Stimulated activated effector memory CD8-positive, alpha-beta T cell treated with anti-CD3 and anti-CD28 coated beads, Interleukin-12 subunit alpha, Interleukin-12 subunit beta, amount 100 ng/mL, for 72 hours (primary cell): Measurements from ENCODE around the gene DOCK4.

Source experiments
- ATAC-seq: fragments of 150-1000 bp; cut with Tn5 transposase; 2 replicates; pipeline ENCODE4 v1.10.0; 2021
- DNase-seq, 2 donors: peaks; one replicate each; pipeline ENCODE4 v3.0.0; 2021 to 2022; ENCODE audit warnings: low spot score in 2 of 2
- H3K27ac Mint-ChIP-seq: one replicate; pipeline ENCODE4 v1.8.0; 2022; ENCODE audit warnings: mild to moderate bottlenecking, mixed read lengths
- H3K36me3 Mint-ChIP-seq: one replicate; pipeline ENCODE4 v1.8.0; 2022; ENCODE audit warnings: mild to moderate bottlenecking, mixed read lengths
- H3K4me1 Mint-ChIP-seq: one replicate; pipeline ENCODE4 v1.8.0; 2022; ENCODE audit warnings: mixed read lengths
- H3K4me3 Mint-ChIP-seq: one replicate; pipeline ENCODE4 v1.8.0; 2022; ENCODE audit warnings: mild to moderate bottlenecking, mixed read lengths
- H3K9me3 Mint-ChIP-seq: one replicate; pipeline ENCODE4 v1.8.0; 2022; ENCODE audit warnings: mixed read lengths

Gene DOCK4

DNA sequence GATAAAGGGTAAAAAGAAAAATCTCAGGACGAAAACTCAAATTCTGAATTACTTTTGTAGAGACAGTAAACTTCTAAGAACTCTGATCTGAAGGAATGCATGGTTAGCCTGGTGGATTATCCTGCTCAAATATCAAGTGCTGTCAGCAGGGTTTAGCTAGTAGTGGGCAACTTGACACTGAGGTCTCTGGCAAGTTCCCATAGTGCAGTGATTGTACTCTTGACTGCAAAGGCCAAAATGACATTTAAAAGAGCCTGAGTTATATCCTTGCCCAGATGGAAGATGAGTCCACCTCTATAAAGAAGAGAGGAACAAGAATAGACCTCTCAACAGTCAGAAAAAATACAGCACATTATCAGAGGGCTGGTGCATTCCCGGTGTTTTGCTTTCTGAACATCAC is 339.4 kb downstream of the DOCK4 start:
- Mint-ChIP-seq H3K4me1 (no peaks in the 10 kb centered on the region), H3K9me3 (no peaks in the 10 kb centered on the region)
- ATAC-seq: no peak

DNA sequence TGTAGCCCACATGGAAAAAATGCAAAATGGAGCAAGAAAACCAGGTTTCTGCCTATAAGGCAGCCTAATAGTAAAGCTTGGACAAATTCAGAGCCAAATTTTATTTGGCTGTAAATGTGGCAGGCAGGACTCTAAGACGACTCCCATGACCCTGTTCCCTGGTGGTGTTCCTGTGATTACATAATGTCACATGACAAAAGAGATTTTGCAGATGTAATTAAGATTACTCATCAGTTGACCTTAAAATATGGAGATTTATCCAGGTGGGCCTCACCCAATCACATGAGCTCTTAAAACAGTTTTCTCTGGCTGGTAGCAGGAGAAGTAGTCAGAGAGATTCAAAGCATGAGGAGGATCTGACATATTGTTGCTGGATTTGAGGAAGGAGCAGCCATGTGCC is 340.8 kb downstream of the DOCK4 start:
- H3K4me3 Mint-ChIP-seq: no peak overlapping the region
- H3K36me3 Mint-ChIP-seq: no peaks in the 10 kb centered on the region
- no peak overlapping the region for H3K27ac Mint-ChIP-seq
- DNase-seq (no peak), ATAC-seq (no peak)
- H3K9me3 Mint-ChIP-seq: peaks cover 3% of the 10 kb centered on the region
- no peaks in the 10 kb centered on the region for H3K4me1 Mint-ChIP-seq

More for the DNA sequence above, 339.4 kb downstream of the DOCK4 start:
- H3K27ac Mint-ChIP-seq: no peak overlapping the region
- H3K36me3 Mint-ChIP-seq: no peaks in the 10 kb centered on the region
- DNase-seq: no peak
- H3K4me3 Mint-ChIP-seq: no peak overlapping the region

DNA sequence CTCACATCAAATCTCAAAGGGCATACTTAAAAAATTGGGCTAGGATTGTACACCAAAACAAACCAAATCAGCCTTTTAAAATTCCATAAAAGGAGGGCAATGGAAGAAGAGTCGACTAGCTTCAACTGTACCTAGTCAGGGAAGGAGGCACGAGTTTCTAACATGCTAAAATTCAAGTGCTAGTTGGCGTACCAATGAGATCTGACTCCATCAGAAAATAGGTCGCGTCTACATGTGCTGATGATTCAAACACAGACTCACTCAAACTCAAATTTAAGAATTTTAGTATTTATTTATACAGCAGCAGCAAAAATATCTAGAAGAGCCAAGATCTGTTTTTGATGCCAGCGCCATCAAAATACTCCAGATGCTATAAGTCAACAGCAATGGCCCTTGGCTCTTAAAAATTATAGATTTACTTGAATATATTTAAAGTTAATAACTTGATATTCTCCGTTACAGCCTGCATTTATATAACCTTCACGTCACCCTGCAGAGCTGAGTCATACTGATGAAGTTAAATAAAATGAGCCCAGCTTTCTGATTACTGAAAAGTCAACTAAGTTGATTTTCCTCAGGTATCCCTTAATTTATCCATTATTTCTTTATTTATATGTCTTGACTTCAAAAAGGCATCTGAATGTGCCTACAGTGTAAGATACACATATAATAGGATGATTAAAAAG is 341.8 kb downstream of the DOCK4 start:
- peaks cover 6% of the 10 kb centered on the region for H3K9me3 Mint-ChIP-seq
- no peak for ATAC-seq
- H3K36me3 Mint-ChIP-seq: no peaks in the 10 kb centered on the region
- H3K4me3 Mint-ChIP-seq: no peak overlapping the region
- H3K4me1 Mint-ChIP-seq: no peaks in the 10 kb centered on the region
- no peak for DNase-seq
- H3K27ac Mint-ChIP-seq: no peak overlapping the region

DNA sequence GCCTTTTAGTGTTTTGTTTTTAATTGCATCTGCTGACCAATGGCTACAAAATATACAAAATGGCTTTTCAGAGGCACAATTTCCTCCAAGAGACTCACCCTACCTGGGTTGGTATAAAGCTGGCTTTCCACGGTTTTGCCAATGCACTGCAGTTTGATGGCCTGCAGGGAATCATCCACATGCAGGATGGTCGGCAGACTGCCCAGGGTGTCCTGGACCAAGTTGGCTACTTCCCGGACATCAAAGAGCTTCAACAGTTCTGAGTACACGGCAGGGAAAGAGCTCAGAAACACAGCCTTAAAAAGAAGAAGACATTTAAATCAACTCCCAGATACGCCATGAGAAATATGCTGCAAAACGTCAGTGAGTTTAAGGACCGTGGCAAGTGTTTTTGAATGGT is 342.9 kb downstream of the DOCK4 start:
- Mint-ChIP-seq H3K4me3 (no peak overlapping the region), H3K27ac (no peak overlapping the region), H3K4me1 (no peaks in the 10 kb centered on the region), H3K36me3 (no peaks in the 10 kb centered on the region), H3K9me3 (peaks cover 6% of the 10 kb centered on the region)
- ATAC-seq (no peak), DNase-seq (no peak)

DNA sequence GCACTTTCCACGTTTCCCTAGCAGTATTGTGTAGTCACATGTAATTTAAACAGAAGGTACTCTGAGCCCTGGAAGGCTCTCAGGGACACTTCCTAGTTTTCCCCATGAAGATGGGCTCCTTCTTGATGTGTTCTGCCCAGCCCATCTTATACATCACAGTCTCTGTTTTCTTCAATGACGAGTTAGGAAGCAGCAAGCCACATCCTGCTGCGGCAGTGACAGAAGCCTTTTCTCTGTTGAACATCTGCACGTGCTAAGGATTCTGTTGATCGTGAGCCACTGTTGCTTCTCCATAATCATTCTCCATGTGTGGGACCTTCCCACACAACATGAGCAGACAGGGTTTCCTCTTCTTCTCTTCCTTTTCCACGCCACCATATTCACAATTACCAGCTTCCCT is 346.0 kb downstream of the DOCK4 start:
- H3K36me3 Mint-ChIP-seq: no peaks in the 10 kb centered on the region
- H3K9me3 Mint-ChIP-seq: peaks cover 6% of the 10 kb centered on the region
- DNase-seq (no peak), ATAC-seq (no peak)
- no peak overlapping the region for H3K27ac Mint-ChIP-seq
- H3K4me3 Mint-ChIP-seq: no peak overlapping the region
- H3K4me1 Mint-ChIP-seq: no peaks in the 10 kb centered on the region

DNA sequence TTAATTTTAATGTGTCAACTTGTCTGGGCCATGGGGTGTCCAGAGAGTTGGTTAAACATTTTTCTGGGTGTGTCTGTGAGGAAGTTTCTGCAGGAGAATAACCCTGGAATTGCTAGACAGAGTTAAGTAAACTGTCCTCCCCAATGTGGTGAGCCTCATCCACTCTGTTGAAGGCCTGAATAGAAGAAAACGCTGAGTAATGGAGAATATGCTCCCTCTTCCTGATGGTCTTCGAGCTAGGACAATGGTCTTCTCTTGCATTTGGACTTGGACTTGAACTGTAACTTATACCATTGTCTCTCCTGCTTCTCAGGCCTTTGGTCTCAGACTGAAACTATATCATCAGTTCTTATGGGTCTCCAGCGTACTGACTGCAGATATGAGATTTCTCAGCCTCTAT is 347.9 kb downstream of the DOCK4 start:
- H3K36me3 Mint-ChIP-seq: no peaks in the 10 kb centered on the region

DNA sequence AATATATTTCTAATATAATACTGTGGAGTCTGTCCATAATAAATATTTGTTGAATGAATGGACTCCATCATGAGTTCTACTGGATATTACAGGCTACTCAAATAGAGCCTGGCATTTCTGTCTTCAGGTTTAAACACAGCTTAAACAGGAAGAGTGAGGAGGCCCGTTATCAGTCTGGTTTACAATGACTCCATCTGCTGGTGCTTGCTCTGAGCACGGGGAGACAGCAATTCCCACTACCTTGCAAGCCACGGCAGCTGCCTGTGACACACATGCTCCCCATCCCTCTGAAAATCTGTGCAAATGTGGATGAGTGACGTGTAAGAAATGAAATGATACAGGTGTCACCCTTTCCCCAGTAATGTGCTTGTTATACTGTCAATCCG is 350.4 kb downstream of the DOCK4 start:
- no peak for ATAC-seq
- no peak for DNase-seq
- H3K4me3 Mint-ChIP-seq: no peak overlapping the region
- H3K4me1 Mint-ChIP-seq: no peaks in the 10 kb centered on the region
- peaks cover 6% of the 10 kb centered on the region for H3K9me3 Mint-ChIP-seq
- H3K36me3 Mint-ChIP-seq: no peaks in the 10 kb centered on the region
- no peak overlapping the region for H3K27ac Mint-ChIP-seq

More for the DNA sequence above, 347.9 kb downstream of the DOCK4 start:
- Mint-ChIP-seq H3K27ac (no peak overlapping the region), H3K4me1 (no peaks in the 10 kb centered on the region), H3K9me3 (peaks cover 6% of the 10 kb centered on the region), H3K4me3 (no peak overlapping the region)
- ATAC-seq: no peak
- no peak for DNase-seq

DNA sequence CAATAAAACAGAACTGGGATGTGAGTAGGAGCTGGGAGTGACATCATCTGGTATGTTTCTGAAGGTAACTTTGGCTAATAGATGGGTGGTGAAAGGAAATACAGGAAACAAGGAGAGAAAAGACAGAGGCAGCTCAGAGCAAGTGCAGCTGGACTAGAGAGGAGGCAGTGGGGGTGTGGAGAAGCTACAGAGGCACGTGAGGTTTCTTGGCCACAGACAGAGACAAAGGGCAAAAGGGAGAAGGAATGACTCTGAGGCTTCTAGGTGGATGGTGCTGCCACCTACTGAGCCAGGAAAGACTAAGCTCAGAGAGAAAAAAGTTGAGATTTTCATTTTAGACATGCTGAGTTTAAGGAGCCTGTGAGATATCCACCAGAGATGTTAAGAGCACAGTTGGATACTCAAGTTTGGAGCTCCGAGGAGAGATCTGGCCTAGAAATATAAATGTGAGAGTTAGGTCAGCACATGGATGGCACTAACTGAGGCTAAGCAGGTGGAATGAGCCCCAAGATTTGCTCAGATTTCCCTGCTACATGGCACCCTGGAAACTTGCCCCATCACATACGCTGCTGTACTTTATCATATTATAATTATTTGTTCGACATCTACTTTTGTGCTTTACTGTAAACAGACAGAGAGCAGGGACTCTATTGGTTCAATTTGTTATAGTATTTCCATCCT is 350.9 kb downstream of the DOCK4 start:
- H3K36me3 Mint-ChIP-seq: no peaks in the 10 kb centered on the region
- H3K27ac Mint-ChIP-seq: no peak overlapping the region
- H3K4me1 Mint-ChIP-seq: no peaks in the 10 kb centered on the region
- no peak overlapping the region for H3K4me3 Mint-ChIP-seq
- DNase-seq (no peak), ATAC-seq (peak; percentile 42)
- peaks cover 6% of the 10 kb centered on the region for H3K9me3 Mint-ChIP-seq

DNA sequence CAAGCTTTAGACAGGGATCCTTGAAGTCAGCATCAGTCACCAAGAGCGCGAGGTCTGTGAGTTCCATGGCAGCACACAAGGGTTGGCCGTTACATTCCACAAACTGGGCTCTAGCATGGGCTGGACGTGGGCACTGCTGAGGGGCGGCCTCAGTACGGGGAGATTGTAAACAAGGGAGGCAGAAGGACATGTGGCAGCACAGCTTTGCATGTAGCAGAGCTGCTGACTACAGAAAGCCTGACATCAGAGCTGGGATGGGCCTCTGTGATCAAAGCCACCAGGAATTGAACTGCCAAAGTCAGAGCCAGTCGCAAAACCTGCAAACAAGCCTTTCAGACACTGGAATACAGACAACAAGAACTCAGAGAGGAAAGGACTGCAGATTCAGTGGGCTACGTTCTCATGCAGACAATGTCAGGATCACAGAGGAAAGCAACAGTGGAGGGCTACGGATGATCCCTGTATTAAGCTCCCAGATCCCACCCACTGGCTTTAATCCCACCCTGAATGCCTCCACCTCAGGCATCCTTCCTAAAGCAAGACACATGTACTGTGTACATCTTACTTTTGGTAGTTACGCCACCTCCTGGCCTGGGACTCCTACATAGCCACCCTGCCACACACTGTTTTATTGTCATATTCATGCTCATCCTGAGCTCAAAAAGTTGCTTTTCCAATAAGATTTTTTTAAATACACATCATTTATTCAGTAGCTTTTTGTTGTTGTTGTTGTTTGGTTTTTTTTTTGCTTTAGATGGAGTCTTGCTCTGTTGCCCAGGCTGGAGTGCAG is 352.8 kb downstream of the DOCK4 start:
- no peaks in the 10 kb centered on the region for H3K36me3 Mint-ChIP-seq
- no peak overlapping the region for H3K27ac Mint-ChIP-seq
- ATAC-seq: peak; percentile 40
- H3K9me3 Mint-ChIP-seq: peaks cover 2% of the 10 kb centered on the region
- H3K4me1 Mint-ChIP-seq: no peaks in the 10 kb centered on the region
- DNase-seq: no peak
- H3K4me3 Mint-ChIP-seq: no peak overlapping the region

DNA sequence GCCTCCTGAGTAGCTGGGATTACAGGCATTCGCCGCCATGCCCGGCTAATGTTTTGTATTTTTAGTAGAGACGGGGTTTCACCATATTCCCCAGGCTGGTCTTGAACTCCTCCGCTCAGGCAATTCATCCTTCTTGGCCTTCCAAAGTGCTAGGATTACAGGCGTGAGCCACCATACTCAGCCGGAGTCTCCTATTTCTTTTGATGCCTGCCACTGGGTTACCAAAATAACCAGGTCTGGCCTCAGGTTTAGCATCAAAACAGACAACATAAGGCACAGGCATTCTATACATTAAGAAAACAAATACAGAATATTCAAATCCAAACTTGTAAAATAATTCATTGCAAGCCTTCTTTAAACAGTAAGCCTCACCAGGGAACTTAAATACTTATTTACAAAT is 354.1 kb downstream of the DOCK4 start:
- DNase-seq: no peak
- no peak for ATAC-seq
- Mint-ChIP-seq H3K27ac (no peak overlapping the region), H3K9me3 (peaks cover 2% of the 10 kb centered on the region), H3K4me3 (no peak overlapping the region), H3K36me3 (no peaks in the 10 kb centered on the region), H3K4me1 (no peaks in the 10 kb centered on the region)

DNA sequence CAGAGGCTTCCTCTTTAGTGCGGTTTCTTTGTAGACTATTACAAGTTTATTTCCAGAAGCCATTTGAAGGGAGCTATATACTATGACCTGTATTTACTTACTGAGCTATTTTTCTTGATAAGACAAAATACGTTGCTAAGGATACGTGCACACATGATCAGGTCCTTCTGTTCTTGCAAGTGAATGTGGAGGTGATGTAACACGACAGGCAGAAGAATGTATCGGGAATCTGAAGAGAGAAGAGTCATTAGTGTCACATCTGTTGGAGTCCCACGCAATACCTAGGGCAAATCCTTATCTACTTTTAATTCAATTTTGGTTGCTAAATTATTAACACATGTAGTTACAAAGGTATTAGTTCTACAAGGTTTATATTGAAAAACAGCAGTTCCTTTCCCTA is 359.3 kb downstream of the DOCK4 start:
- DNase-seq: no peak
- no peak overlapping the region for H3K4me3 Mint-ChIP-seq
- H3K27ac Mint-ChIP-seq: no peak overlapping the region
- no peaks in the 10 kb centered on the region for H3K36me3 Mint-ChIP-seq
- peaks cover 2% of the 10 kb centered on the region for H3K9me3 Mint-ChIP-seq
- H3K4me1 Mint-ChIP-seq: no peaks in the 10 kb centered on the region
- no peak for ATAC-seq

DNA sequence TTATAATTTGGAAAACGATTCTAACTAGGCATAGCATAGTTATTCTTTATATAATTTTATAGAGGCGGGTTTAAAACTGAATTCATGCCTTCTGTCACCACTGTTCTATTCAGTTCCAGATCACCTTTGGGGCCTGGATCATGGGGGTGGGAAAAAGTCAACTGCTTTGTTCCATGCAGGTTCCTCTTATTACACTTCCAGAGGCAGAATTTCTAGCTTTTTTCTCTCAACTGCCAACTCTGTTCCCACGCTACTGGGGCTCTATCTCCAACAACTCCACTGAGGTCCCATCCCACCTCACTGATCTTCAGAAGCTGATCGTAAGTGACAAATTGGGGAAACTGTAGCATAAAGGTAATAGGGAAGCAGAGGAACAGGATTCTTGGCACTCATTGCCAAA is 360.3 kb downstream of the DOCK4 start:
- no peak for ATAC-seq
- no peak for DNase-seq
- Mint-ChIP-seq H3K36me3 (no peaks in the 10 kb centered on the region), H3K9me3 (peaks cover 2% of the 10 kb centered on the region), H3K27ac (no peak overlapping the region), H3K4me1 (no peaks in the 10 kb centered on the region), H3K4me3 (no peak overlapping the region)

DNA sequence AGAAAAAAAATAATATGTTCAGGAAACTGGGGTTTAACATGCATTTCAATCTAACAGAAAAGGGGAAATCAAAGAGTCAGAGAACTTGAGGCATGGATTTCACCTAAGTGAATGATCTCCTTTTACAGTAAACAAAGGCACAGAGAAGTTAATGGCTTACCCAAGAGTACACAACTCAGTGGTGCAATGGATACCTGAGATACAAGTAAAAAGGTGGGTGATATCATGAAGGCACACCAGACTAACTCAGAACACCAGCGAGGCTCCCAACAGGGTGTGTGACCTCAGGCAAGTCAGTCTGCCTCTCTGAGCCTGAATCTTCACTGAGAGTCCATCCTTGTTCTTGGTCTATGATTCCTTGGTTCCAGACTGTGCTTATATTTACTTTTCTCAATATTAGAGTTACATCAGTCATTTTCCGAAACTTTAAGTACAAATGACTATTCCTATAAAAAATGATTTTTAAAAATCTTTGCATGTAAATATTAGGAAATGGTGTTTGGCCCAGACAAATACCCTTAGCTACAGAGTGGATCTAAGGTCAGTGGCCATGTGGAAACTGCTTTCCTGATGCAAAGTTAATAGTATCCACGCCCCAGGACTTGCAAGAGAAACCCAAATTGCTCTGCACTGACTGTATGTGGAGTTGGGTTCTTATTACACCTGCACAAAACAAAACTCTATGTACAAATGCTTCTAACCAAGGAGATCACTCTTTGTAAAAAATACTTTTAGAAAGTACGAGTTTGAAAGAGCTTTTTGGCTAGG is 361.1 kb downstream of the DOCK4 start:
- DNase-seq: no peak
- Mint-ChIP-seq H3K9me3 (no peaks in the 10 kb centered on the region), H3K27ac (no peak overlapping the region), H3K4me1 (no peaks in the 10 kb centered on the region), H3K36me3 (no peaks in the 10 kb centered on the region), H3K4me3 (no peak overlapping the region)
- no peak for ATAC-seq

DNA sequence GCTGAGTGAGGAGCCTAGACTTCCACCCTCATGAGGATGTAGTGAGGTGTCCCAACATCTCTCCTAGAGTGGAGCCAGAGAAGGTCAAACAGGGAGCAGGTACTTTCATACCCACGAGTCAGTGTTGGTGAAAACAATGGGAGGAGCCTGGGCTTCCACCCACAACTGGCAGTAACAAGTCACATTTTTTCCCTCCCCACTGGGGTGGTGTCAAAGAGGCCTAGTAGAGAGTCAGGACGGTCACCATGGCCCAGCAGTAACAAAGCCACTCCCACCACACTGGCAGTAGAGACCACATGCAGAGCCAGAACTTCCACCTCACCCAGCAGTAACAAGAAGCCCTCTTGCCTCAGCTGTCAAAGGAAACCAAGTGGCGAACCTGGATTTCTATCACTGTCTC is 363.7 kb downstream of the DOCK4 start:
- Mint-ChIP-seq H3K36me3 (no peaks in the 10 kb centered on the region), H3K4me3 (no peak overlapping the region), H3K9me3 (no peaks in the 10 kb centered on the region), H3K4me1 (no peaks in the 10 kb centered on the region), H3K27ac (no peak overlapping the region)
- DNase-seq (no peak), ATAC-seq (no peak)

DNA sequence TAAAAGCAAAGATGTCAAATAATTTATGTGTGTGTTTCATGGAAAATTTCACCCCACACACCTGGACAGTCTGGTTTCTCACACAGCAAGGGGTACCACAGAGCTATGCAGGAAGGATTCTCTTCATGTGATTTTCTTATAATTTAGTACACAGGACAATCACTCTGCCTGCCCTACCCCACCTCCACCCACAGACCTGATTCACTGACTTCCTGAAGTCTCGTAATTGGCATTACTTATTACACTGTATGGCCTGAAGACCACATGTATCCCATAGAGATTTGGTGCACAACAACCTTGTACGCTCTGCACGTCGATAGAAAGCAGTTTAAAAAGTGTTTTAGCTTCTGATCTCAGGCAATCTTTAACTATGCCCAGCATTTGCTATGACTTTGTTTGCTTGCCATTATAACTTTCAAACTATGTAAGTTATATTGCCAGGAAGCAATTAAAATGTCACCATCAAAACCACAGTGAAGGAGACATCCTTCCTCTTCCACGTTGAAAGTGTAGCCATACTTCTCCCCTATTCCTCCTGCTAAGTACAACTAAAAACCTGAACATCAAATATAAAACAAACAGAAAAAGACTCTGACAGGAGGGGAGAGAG is 364.5 kb downstream of the DOCK4 start:
- Mint-ChIP-seq H3K9me3 (no peaks in the 10 kb centered on the region), H3K4me1 (no peaks in the 10 kb centered on the region), H3K4me3 (no peak overlapping the region), H3K36me3 (no peaks in the 10 kb centered on the region), H3K27ac (no peak overlapping the region)
- ATAC-seq (no peak), DNase-seq (no peak)
